Endodermal cell (in vitro differentiated cells): Measurements from ENCODE around the gene LSM12. TPM values are rescaled to one million over a fixed set of nuclear protein-coding genes. Genes with fewer than 3 reads are reported as not detected.

ENCODE experiments used
- DNase-seq: peaks from one replicate; pipeline ENCODE4 v3.0.0-alpha.2; 2017
- H3K27ac ChIP-seq: 2 replicates; pipeline ENCODE4 v1.5.1; 2013; ENCODE audit warnings: mild to moderate bottlenecking, low read depth, low read length, moderate library complexity
- H3K27me3 ChIP-seq: 2 replicates; pipeline ENCODE4 v1.6.1; 2013; ENCODE audit warnings: mild to moderate bottlenecking, low read length, moderate library complexity; ENCODE audit not compliant: insufficient read depth, control insufficient read depth, poor library complexity, severe bottlenecking
- H3K36me3 ChIP-seq: 2 replicates; pipeline ENCODE4 v1.7.0; 2013; ENCODE audit warnings: mild to moderate bottlenecking, low read length, moderate library complexity; ENCODE audit not compliant: control insufficient read depth, insufficient read depth
- H3K4me1 ChIP-seq: one replicate; pipeline ENCODE4 v1.7.0; 2013; ENCODE audit warnings: low read length; ENCODE audit not compliant: control insufficient read depth, insufficient read depth
- H3K4me3 ChIP-seq: 2 replicates; pipeline ENCODE4 v1.5.1; 2013; ENCODE audit warnings: mild to moderate bottlenecking, low read length, moderate library complexity
- H3K9ac ChIP-seq: 2 replicates; pipeline ENCODE4 v1.6.1; 2013; ENCODE audit warnings: mild to moderate bottlenecking, low read length, moderate library complexity; ENCODE audit not compliant: poor library complexity, severe bottlenecking; ENCODE audit errors: extremely low read depth
- H3K9me3 ChIP-seq: 2 replicates; pipeline ENCODE4 v1.6.1; 2013; ENCODE audit warnings: mild to moderate bottlenecking, low read length, moderate library complexity; ENCODE audit not compliant: control insufficient read depth
- H3K27ac Mint-ChIP-seq: 2 replicates; pipeline ENCODE4 v1.8.0; 2020; ENCODE audit warnings: mixed read lengths
- H3K27me3 Mint-ChIP-seq: 2 replicates; pipeline ENCODE4 v1.8.0; 2021; ENCODE audit warnings: mild to moderate bottlenecking, mixed read lengths; ENCODE audit not compliant: insufficient read depth
- H3K36me3 Mint-ChIP-seq: 2 replicates; pipeline ENCODE4 v1.8.0; 2020; ENCODE audit warnings: low read depth, mixed read lengths
- H3K4me1 Mint-ChIP-seq: 2 replicates; pipeline ENCODE4 v1.8.0; 2020; ENCODE audit warnings: mixed read lengths
- H3K4me3 Mint-ChIP-seq: 2 replicates; pipeline ENCODE4 v1.8.0; 2020; ENCODE audit warnings: mild to moderate bottlenecking, moderate library complexity, mixed read lengths
- H3K9me3 Mint-ChIP-seq: 2 replicates; pipeline ENCODE4 v1.8.0; 2020; ENCODE audit warnings: mild to moderate bottlenecking, mixed read lengths
- CTCF ChIP-seq: fragments of 200-600 bp; sonication (generic); conservative IDR thresholded peaks from 2 replicates; pipeline ENCODE4 v1.5.0; 2021; ENCODE audit warnings: antibody characterized with exemption, mild to moderate bottlenecking
- WGBS, 2 experiments: methylation state at CpG; one replicate each; pipeline versions ENCODE4 v1.1.5 to v1.1.7; 2013; ENCODE audit warnings: missing lambda C conversion rate in 2 of 2, mixed read lengths in 1 of 2; ENCODE audit not compliant: insufficient coverage in 1 of 2, insufficient read length in 1 of 2; 5-methylcytosine and 5-hydroxymethylcytosine counted together
- total RNA-seq, 2 donors: library from RNA; stranded (reverse); fragmentation: NEBNext Ultra II Directional in 1 of 2; extraction: Animal tissue kit (Norgen Biotek cat#: 25700) in 1 of 2; gene quantifications; 2 replicates in 1 of 2; 3 replicates in 1 of 2; pipeline ENCODE4 v1.2.1, GENCODE V29; 2021

Gene LSM12
- total RNA-seq, 2 donors from 2014 or later = 97.7 to 102 TPM

- Histone ChIP-seq H3K27me3 (no peaks in the 10 kb centered on the region), H3K27ac (no peak overlapping the region), H3K9ac (no peak overlapping the region), H3K36me3 (peaks cover 28% of the 10 kb centered on the region), H3K9me3 (no peaks in the 10 kb centered on the region), H3K4me3 (no peak overlapping the region), H3K4me1 (peaks cover 10% of the 10 kb centered on the region)
- H3K4me3 Mint-ChIP-seq = no peak overlapping the region
- 88% methylated on average over 4 of the region's 4 CpGs; no CpG with 5 or more reads in 1 of the 2 experiments for WGBS, 2 experiments
- no peak overlapping the region for H3K27ac Mint-ChIP-seq
- peaks cover 9% of the 10 kb centered on the region for H3K4me1 Mint-ChIP-seq
- H3K9me3 Mint-ChIP-seq = no peaks in the 10 kb centered on the region
- peak; percentile 55 for DNase-seq
- no peak for TF ChIP-seq CTCF
- H3K27me3 Mint-ChIP-seq = no peaks in the 10 kb centered on the region
- H3K36me3 Mint-ChIP-seq = peaks cover 16% of the 10 kb centered on the region
These were observed 46.1 kb upstream of the LSM12 start for GRCh38 chr17:44112284-44113280.

GRCh38 chr17:44111777-44112176 lies 45.3 kb upstream of the LSM12 start:
- peaks cover 6% of the 10 kb centered on the region for H3K4me1 Mint-ChIP-seq
- 80 to 97% methylated on average over 1 to 3 of the region's 3 CpGs for WGBS, 2 experiments
- no peak overlapping the region for H3K9ac ChIP-seq
- H3K27ac ChIP-seq = no peak overlapping the region
- H3K27ac Mint-ChIP-seq = peak overlapping the region; percentile 66
- peaks cover 14% of the 10 kb centered on the region for H3K36me3 Mint-ChIP-seq
- H3K36me3 ChIP-seq = peaks cover 28% of the 10 kb centered on the region
- no peak for DNase-seq
- H3K4me3 ChIP-seq = no peak overlapping the region
- no peaks in the 10 kb centered on the region for H3K27me3 ChIP-seq
- H3K4me1 ChIP-seq = peaks cover 10% of the 10 kb centered on the region
- H3K4me3 Mint-ChIP-seq = peak overlapping the region; percentile 14
- H3K9me3 ChIP-seq = no peaks in the 10 kb centered on the region
- TF ChIP-seq CTCF = no peak
- no peaks in the 10 kb centered on the region for H3K27me3 Mint-ChIP-seq
- H3K9me3 Mint-ChIP-seq = no peaks in the 10 kb centered on the region

DNA sequence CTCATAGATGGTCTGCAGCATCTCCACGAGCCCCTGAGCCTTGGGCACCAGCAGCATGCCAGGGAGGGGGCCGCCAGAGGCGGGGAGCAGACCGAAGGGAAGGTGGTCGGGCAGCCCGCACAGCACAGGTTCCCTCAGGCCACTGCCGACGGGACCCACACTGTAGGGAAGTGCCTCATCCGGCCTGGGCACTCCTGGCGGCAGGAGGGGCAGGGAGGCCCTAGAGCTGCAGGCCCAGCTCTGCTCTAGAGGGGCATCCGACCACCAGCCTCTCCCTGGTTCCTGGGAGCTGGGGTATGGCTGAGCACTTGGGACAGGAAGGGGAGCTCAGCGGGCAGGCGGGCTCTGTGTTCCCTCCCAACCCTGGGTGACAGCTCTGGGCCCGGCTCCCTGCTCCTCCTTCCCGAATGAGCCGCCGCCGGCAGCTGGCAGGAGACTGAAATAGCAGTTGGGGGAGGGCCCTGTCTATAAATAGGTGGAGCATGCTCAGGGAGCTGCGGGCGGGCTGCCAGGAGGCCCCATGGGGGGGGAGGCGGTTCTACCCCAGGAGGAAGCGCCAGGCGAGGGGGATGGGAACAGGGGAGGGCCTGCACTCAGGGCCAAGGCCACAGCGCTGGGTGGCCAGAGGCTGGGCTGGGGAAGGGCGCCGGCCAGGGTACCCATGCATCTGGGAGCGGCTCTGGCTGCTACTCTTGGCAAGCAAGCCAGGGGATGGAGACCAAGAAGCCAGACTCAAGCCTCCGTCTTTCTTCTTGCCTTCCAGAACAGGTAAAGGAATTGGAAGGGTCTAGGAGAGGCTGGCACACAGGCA lies 44.6 kb upstream of the LSM12 start:
- peaks cover 24% of the 10 kb centered on the region for H3K36me3 ChIP-seq
- no peak overlapping the region for H3K9ac ChIP-seq
- H3K27me3 Mint-ChIP-seq = no peaks in the 10 kb centered on the region
- peaks cover 7% of the 10 kb centered on the region for H3K4me1 Mint-ChIP-seq
- H3K4me3 Mint-ChIP-seq = no peak overlapping the region
- H3K36me3 Mint-ChIP-seq = peaks cover 13% of the 10 kb centered on the region
- no peaks in the 10 kb centered on the region for H3K27me3 ChIP-seq
- WGBS, 2 experiments = 31 to 55% methylated on average over 13 to 28 of the region's 28 CpGs
- H3K4me3 ChIP-seq = no peak overlapping the region
- peak; percentile 97 for DNase-seq
- TF ChIP-seq CTCF = no peak
- H3K27ac Mint-ChIP-seq = peak overlapping the region; percentile 66
- H3K9me3 Mint-ChIP-seq = no peaks in the 10 kb centered on the region
- no peaks in the 10 kb centered on the region for H3K9me3 ChIP-seq
- no peak overlapping the region for H3K27ac ChIP-seq
- peaks cover 10% of the 10 kb centered on the region for H3K4me1 ChIP-seq
